Islet of Langerhans (tissue), 1 donor: ENCODE results near the gene NOVA2.

Experiments used
- FAIRE-seq: peaks from one replicate; lab custom pipeline; 2011; peaks lifted over from hg19 to GRCh38; lab: Jason Lieb, UNC

Gene NOVA2, protein sequence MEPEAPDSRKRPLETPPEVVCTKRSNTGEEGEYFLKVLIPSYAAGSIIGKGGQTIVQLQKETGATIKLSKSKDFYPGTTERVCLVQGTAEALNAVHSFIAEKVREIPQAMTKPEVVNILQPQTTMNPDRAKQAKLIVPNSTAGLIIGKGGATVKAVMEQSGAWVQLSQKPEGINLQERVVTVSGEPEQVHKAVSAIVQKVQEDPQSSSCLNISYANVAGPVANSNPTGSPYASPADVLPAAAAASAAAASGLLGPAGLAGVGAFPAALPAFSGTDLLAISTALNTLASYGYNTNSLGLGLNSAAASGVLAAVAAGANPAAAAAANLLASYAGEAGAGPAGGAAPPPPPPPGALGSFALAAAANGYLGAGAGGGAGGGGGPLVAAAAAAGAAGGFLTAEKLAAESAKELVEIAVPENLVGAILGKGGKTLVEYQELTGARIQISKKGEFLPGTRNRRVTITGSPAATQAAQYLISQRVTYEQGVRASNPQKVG

DNA sequence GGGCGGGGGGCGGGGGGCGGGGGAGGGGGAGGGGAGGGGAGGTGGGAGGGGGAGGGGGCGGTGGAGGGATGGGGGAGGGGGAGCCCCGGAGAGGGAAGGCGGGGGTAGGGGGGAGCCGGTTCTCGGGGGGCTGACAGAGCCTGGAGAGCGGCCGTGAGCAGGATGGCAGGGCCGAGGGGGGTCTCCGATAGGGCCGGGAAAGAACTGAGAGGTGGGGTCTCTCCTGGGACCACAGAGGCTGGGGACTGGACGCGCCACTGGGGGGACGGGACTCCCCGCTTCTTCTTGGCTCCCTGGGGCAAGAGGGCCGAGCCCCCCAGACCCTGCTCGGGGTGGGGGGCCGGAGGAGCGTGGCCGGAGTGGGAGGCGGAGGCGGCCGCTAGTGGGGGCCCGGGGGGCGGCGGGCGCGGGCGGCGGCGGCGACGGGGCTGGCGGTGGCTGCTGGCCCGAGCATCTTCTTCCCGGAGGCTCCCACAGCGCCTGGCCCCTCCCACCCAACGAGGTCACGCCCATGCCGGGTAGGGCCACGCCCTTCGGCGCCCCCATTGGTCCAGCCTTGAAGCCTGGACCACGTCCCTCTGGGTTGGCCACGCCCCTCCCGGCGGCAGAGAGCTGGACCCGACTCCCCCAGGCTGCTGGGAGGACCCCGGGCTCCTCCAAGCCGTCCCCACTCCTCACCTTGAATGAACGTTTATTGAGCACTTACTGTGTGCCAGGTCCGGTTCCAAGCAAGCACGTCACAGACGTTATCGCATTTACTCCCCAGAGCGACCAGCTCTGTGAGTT, at the start of gene NOVA2:
TSS of gene NOVA2 (minus strand) at position 313 of the 786 bp plus-strand sequence. CDS start 514 bp downstream, outside the sequence.
- no peak for FAIRE-seq

DNA sequence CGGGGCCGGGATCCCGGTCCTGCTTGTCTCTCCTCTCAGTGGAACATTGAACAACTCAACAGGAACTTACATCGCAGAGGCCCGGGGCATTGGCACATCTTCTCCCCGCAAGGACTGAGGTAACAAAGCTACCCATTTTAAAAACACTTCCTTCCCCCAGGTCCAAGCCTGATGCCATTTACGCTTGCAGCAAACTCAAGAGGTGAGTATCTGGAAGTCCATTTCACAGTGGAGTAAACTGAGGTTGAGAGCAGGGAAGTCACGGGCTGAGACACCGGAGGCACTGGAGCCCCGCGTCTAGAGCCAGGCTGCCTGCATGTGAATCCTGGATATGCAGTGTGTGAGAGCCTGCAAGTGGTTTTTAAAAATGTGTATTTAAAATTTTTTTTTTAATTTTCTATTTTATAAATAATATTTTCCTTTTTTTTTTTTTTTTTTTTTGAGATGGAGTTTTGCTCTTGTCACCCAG, 49.7 kb upstream of the NOVA2 start:
- no peak for FAIRE-seq

DNA sequence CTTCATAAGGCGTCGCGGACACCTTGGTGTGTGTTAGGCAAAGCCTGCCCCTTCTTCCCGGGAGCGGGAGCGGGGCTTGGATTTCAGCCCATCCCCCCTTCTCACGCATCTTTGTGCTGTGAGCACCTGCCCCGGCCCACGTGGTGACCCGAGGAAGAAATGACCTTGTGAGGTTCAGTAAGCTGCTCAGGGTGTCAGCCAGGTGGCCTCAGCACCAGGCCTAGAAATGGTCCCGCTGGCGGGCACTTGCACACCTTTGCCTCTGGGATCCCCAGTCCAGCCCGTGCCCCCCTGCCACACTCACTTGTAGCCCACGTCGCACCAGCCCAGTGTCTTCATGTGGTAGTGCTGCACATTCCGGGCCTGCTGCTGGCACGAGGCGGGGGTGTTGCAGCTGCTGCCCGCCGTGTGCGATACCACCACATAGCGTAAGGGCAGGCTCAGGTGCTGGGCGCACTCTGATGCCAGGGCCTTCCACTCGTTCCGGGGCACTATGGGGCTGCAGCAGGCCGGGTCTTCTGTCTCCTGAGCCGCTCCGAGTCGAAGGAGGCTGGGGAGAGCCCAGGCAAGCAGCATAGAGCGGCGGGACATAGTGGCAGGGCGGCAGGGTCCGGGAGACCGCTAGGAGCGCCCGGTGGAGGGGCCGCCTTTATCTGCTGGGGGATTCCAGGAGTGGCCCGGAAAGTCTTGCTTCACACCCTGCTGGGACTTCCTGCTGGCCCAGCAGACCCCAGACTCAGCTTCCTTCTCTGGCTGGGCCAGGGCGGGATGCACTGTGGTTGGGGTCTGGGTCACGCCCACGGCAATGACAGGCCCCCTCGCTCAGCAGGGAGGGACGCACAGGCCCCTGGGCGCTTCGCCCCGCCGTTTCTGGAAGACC, 49.0 kb upstream of the NOVA2 start, which contains the start of gene PGLYRP1:
TSS of gene PGLYRP1 (minus strand) at position 623 of the 880 bp plus-strand sequence. CDS start at position 591, 32 bp downstream.
- no peak for FAIRE-seq

DNA sequence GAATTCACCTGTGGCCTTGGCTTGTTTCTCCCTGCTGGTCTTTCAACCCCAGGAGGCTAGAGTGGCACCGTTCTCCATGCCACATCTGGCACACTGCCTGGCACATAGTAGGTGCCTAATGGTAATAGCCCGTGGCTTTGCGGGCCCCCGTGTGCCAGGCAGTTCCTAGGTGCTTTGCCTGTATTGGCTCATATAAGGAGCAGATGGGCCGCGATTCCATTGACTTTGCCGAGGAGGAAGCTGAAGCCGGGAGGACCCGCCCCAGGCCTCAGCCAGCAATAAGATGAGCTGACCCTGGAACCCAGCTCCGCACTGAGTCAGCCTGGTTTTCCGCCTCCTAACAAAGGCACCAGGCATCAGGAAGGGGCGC, 48.4 kb upstream of the NOVA2 start:
- FAIRE-seq, result no peak

DNA sequence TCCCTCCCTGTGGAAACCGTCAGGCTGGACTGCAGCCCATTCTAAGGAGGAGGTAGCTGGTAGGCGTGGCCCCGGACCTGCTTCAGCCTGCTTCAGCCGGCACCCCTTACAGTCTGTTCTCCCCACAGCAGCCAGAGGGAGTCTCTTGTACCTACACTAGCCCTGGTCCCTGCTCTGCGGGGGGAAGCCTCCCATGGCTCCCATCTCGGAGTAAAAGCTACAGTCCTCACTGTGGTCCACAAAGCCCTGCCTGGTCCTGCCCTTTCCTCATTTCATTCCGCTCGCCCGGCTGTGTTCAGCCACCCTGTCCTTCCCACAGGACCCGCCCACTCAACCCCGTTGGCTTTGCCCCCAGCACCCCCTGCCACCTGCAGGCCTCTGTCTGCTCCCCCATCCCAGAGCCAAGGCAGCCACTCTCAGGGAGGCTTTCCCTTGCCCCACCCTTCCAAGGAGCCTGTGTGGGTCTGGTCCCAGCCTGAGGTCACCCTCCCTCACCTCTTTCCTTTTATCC, 47.9 kb upstream of the NOVA2 start:
- no peak for FAIRE-seq

DNA sequence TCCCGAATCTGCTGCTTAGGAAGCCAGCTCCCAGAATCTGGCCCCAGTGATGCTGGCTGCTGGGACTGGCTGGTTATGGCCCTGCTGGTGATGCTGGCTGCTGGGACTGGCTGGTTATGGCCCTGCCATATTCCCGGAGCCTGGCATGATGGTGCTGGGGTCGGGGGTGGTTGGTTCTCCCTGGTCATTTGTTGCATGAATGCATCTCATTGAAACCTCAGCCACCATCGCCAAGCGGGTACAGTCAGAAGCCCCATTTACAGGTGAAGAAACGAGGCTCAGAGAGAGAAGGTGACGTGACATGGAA, 47.1 kb upstream of the NOVA2 start:
- FAIRE-seq, result no peak

DNA sequence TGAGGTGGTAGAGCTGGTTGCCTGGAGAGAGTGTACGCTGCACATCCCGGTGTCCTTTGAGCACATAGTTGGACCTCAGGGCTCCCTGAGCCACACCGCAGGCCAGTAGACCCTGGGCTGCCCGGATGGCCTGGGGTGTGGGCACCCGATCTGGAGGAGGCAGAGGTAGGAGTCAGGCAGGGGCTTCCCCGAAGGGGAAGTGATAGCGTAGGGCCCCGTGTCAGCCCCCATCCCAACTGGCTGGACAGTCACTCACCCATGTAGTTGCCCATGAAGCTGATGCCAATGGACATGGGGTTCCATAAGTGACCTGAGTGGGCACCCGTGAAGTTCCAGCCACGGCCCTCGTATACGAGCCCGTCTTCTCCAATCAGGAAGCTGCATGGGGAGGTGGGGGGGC, 45.6 kb upstream of the NOVA2 start:
- no peak for FAIRE-seq

DNA sequence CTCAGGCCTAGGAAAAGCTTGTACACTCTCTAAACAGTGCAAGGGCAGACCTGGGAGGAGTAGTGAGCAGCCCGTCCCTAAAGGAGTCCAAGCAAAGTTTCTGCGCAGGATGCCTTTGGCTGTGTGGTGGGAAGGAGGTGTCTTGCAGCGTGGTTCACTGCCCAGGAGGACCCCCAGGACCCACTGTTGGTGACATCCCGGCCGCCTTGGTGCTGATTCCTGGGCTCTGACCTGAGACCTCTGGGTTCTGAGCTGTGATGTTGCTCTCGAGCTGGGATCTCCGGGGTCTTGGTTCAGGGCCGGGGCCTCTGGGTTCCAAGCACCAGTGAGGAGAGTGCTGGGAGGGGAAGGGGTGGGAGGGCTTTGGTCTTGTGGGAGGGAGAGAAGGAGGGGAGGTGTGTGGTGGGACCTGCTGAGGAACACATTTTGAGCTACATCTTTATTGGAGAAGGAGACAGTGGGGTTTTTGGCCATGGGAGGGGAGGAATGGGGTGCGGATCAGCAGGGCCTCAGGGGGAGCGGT, 45.1 kb upstream of the NOVA2 start:
- FAIRE-seq, result no peak

DNA sequence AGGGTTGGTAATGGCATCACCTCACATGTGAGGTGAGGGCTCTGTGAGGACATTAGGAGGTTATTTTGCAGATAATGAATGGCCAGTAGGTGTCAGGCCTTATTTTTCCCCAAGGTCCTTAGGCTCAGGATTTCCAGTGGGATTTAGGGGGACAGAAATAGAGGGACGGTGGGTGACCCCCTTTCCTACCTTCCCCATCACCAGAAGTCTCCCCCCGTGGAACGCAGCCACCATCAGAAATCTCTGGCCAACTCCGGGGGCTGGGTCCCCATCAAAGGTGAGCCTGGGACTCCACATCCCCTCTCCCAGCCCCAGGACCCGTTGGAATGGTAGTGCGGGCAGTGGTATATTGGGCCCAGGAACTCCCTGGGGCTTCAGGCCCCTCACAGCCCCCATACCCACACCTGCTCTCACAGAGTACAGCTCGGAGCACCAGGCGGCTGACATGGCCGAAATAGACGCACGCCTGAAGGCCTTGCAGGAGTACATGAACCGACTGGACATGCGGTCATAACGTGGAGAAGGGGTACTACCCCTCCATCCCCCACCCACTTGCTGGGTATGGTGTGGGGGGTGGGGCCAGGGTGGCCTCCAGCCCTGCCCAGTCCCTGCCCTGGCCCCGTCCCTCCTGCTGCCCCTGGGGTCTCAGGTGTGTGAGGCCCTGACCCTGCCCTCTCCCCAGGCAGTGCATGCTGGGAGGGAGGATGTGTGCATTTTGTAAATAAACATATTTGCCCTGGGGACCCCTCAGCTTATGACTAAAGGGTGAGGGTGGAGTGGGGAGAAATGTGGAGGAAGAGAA, 44.4 kb upstream of the NOVA2 start:
- no peak for FAIRE-seq

DNA sequence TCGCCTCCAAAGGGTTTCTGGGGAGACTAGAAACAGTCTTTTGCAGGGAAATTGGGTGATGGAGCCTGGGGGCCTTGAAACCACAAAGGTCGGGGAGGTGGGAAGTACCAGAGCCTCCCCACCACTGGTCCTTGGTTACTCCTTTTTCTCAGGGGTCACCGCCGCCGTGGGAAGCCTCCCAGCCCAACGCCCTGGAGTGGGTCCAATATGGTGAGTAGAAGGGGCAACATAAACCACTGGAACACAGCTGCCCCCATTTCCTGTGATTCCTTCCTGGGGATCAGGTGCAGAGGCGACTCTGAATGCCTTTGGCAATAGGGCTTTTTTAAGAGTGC, 43.4 kb upstream of the NOVA2 start:
- no peak for FAIRE-seq

DNA sequence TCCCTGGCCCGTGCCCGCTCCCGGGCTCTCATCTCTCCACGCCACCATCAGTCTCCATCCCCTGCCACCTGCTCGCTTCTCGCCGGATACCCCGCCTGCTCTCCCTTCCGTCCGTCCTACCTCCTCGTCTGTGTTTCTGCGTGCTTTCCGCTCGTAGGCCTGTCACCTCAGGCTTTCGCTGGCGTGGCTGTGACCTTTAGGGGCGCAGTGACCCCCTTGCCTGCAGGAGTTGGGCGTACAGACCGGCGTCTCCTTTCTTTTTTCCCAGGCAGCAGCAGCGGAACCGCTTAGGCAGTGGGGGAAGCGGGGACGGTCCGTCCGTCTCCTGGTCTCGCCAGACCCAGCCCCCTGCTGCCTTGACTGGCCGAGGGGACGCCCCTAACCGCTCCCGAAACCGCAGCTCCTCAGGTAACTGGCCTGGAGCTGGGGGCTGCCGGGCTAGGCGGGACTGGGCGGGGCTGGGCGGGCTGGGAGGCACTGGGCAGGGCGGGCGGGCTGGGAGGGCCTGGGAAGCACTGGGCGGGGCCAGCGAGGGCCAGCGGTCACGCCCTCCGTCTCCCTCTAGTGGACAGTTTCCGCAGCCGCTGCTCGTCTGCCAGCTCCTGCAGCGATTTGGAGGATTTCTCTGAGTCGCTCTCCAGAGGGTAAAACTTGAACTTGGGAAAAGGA, 42.9 kb upstream of the NOVA2 start:
- FAIRE-seq, result no peak

DNA sequence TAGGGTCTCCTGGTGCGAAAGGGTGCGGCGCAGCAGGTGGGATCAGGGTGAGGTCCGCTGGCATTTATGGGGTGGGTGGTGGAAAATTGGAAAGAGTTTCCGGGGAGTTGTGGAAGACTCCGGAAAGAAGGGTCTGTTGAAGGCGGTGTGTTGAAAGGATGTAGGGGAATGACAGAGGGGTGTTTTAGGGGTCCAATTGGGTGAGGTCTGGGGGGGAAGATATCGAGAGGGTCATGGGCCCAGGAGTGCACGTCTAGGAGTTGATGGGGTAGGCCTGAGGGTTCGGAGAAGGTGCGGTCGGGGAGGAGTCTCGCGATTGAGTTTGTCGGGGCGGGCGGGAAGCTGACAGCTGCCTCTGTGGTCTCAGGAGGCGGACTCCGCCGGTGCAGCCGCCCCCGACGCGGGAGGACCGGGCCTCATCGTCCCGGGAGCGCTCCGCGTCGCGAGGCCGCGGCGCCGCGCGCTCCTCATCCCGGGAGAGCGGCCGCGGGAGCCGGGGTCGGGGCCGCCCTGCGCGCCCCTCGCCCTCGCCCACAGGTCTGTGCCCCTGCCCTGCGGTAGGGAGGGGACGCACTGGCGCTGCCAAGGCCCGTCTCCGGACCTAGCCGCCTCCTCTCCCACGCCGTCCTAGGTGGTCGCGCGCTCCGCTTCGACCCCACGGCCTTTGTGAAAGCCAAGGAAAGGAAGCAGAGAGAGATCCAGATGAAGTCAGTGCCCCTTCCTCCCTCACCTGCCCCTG, 42.2 kb upstream of the NOVA2 start:
- no peak for FAIRE-seq

DNA sequence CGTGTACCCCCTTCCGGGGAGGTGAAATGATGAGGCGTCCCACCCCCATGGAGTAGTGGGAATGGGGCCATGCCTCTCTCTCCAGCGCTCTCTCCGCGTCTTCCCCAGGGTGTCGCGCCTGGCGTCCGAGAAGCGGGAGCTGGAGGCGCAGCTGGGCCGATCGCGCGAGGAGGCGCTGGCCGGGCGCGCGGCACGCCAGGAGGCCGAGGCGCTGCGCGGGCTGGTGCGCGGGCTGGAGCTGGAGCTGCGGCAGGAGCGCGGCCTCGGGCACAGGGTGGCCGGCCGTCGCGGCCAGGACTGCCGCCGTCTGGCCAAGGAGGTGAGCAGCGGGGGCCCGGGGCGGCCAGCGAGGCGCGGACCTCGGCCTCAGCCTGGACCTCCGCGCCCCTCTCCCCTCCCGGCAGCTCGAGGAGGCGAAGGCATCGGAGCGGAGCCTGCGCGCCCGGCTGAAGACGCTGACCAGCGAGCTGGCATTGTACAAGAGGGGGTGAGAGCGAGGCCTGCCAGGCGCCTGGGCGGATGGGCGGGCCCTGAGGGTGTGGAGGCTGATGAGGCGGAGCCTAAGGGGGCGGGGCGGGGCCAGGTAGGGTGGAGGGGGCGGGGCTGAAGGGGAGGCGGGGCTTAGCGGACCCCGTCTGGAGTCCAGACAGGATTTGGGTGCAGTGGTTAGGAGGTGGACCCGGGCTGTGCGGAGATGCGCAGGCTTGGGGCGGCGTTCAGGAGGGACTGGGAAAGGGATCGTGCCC, 41.4 kb upstream of the NOVA2 start:
- no peak for FAIRE-seq

DNA sequence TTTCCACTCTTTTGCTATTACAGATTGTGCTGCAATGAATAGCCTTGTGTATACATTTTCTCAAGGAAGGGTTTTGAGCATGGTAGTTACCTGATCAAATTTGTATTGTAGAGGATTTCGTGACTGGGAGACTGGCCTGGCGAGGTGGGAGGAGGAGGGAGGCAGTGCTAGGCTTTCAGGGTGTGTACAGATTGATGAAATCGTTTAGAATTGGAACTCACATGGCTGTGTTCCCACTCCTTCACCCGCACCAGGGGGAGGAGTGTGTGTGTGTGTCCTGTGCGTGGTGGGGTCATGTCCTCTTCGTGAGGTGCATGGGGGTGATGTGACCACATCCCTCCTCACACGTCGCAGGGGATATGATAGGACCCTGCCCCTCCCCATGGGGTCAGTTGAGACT, 40.9 kb upstream of the NOVA2 start:
- no peak for FAIRE-seq

DNA sequence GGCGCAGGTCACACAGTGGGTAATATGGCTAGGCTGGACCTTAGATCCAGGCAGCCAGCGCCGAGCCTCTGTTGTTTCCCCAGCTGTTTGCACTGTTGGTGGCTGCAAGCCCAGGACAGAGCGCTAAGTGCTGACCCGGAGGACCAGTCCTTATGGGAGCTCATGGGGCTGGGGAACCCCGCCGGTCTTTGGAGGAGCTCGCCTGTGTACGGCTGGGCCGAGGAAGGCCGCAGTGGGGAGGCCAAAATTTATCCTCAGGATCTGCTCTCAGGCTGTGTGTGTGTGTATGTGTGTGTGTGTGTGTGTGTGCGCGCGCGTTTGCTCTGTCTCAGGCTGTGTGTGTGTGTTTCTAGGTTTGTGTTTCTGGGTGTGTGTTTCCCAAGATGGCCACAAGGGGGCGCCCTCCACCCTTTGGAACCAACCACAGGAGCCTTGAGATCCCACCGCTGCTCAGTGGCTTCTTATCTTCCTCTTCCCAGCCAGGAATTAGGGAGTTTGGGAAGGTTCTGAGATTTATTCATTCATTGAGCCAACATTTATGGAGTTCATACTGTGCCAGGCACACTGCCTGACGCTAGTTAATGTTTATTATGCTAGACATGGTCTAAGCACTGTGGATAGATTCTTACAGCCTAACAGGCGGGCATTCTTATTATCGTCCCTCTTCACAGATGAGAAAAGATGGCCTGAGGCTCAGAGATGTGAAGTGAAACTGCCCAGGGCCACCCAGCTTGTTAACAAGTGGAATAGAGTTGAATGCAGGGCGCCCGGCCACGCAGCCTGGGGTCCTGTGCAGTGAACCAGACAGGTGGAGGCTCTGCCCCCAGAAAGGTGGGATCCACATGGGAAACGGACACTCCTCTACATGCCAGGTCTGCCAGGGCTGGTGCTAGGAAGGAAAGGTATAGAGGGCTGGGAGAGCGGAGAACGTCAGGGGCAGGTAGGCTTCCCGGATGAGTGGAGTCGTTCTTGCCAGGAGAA, 36.2 kb upstream of the NOVA2 start:
- no peak for FAIRE-seq

DNA sequence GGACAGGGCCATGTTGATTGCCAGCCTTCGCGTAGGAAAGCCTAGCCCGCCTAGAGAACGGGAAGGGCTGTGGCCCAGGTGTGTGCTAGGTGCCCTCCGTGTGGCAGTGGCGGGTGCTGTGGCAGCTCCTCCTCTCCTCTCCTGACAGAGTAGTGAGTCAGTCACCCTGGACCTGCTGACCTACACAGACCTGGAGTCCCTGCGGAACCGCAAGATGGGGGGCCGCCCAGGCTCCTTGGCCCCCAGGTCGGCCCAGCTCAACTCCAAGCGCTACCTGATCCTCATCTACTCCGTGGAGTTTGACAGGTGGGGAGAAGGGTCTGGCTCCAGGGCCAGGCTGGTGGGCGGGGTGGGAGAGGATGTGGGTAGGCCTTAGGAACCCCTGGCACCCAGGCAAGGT, 32.7 kb upstream of the NOVA2 start:
- no peak for FAIRE-seq

DNA sequence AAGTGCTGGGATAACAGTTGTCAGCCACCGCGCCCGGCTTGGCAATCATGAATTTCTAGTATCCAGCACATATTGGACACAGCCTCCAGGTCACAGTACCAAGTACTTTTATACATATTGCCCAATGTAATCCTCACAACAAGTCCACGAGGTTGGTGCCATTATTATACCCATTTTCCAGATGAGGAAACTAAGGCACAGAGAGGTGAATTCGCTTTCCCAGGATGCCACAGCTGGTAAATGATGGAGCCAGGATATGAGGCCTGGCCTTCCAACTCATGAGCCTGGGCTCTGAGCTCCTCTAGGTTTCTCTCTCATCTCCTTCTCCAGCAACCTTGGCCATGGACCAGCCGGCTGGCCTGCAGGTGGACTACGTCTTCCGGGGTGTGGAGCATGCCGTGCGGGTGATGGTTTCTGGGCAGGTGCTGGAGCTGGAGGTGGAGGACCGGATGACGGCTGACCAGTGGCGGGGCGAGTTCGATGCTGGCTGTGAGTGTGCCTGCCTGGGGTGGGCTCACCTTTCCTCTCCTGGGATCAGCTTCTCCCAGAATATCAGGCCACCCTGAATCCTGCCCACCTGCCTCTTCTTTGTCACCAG, 29.1 kb upstream of the NOVA2 start:
- FAIRE-seq, result no peak
